Aorta (tissue), 5 donors: ENCODE measurements around the gene SMG7. TPM values are rescaled to one million over a fixed set of nuclear protein-coding genes. Genes with fewer than 3 reads are reported as not detected.

Experiments
- ATAC-seq: fragments of 200-7000 bp; cut with Tn5 transposase; one replicate; pipeline ENCODE4 v1.9.1; 2022; ENCODE audit warnings: moderate library complexity; ENCODE audit not compliant: low FRiP score
- DNase-seq, 2 donors: peaks; one replicate each; pipeline ENCODE4 v3.0.0-alpha.2; 2020
- H3K27ac ChIP-seq, 2 donors: one replicate each; pipeline ENCODE4 v1.5.1; 2013; ENCODE audit warnings: low read length in 2 of 2, mild to moderate bottlenecking in 2 of 2, moderate library complexity in 2 of 2, control low read depth in 1 of 2, inconsistent platforms in 1 of 2, low read depth in 1 of 2
- H3K27me3 ChIP-seq, 2 donors: one replicate each; pipeline ENCODE4 v1.6.1; 2013; ENCODE audit warnings: control low read depth in 1 of 2, low read length in 1 of 2, mild to moderate bottlenecking in 1 of 2, moderate library complexity in 1 of 2; ENCODE audit not compliant: insufficient read depth in 2 of 2, control insufficient read depth in 1 of 2
- H3K36me3 ChIP-seq, 2 donors: one replicate each; pipeline ENCODE4 v1.6.1; 2013; ENCODE audit warnings: control low read depth in 1 of 2, low read length in 1 of 2, mild to moderate bottlenecking in 1 of 2; ENCODE audit not compliant: insufficient read depth in 2 of 2, control insufficient read depth in 1 of 2
- H3K4me1 ChIP-seq, 2 donors: one replicate each; pipeline ENCODE4 v1.6.1; 2013; ENCODE audit warnings: low read length in 2 of 2, control low read depth in 1 of 2, mild to moderate bottlenecking in 1 of 2, moderate library complexity in 1 of 2; ENCODE audit not compliant: insufficient read depth in 2 of 2, control insufficient read depth in 1 of 2
- H3K4me3 ChIP-seq, 2 donors: one replicate each; pipeline ENCODE4 v1.5.1; 2013; ENCODE audit warnings: low read length in 2 of 2, control low read depth in 1 of 2, mild to moderate bottlenecking in 1 of 2
- H3K9me3 ChIP-seq: one replicate; pipeline ENCODE4 v1.6.1; 2013; ENCODE audit warnings: mild to moderate bottlenecking, low read length; ENCODE audit not compliant: control insufficient read depth
- WGBS, 2 donors: extraction: QIAGEN DNeasy Blood & Tissue Kit; methylation state at CpG; one replicate each; pipeline ENCODE4 v1.1.7; 2013; 5-methylcytosine and 5-hydroxymethylcytosine counted together
- intact Hi-C, 2 donors: fragments of 100-400 bp; cut with DNase I; formaldehyde crosslinking; loops; one replicate each; pipeline versions ENCODE4 v1.14.2 to v1.15.0; 2022
- polyA plus RNA-seq, 2 donors: library from polyadenylated mRNA; stranded (reverse); fragments of 200-250 nt; gene quantifications; one replicate each; pipeline ENCODE4 v1.2.3, GENCODE V29; 2013
- total RNA-seq, 2 donors: library from RNA; stranded (reverse); fragmentation: NEBNext Ultra II Directional; extraction: Animal tissue kit (Norgen Biotek cat#: 25700); gene quantifications; one replicate each; pipeline ENCODE4 v1.2.1, GENCODE V29; 2021
- donor health status: healthy with polysubstance abuse.
- donor health status: Bipolar disorder and iron deficiency.
- donor health status: DM: no; HTN: no; CAD: no.
- donor health status: DM: no; HTN: no; CAD: no.
- donor health status: DM: yes; HTN: yes; CAD: no.

Gene SMG7
- total and polyA plus RNA-seq, 4 donors, result 7.4 to 51.0 (median 24.1) TPM

- Histone ChIP-seq H3K9me3 (no peaks in the 10 kb centered on the region), H3K36me3 (peaks cover 4 to 5% of the 10 kb centered on the region in 2 donors), H3K4me1 (no peaks in the 10 kb centered on the region), H3K4me3 (no peak overlapping the region), H3K27ac (no peak overlapping the region), H3K27me3 (no peaks in the 10 kb centered on the region)
- intact Hi-C loops, result loop anchor here in 1 of 2 donors (10.0 kb wide), 1 partner anchor 278 kb away; no protein-coding TSS in a partner anchor
- DNase-seq, result no peak
- no peak for ATAC-seq
- 84 to 85% methylated on average over 7 of the region's 7 CpGs for WGBS, 2 donors
These were observed 80.1 kb downstream of the SMG7 start for GRCh38 chr1:183552441-183552840.

GRCh38 chr1:183552891-183553290 is 80.6 kb downstream of the SMG7 start:
- DNase-seq, result no peak
- Histone ChIP-seq H3K36me3 (peaks cover 4 to 5% of the 10 kb centered on the region in 2 donors), H3K27ac (no peak overlapping the region), H3K4me1 (no peaks in the 10 kb centered on the region), H3K9me3 (no peaks in the 10 kb centered on the region), H3K4me3 (no peak overlapping the region), H3K27me3 (no peaks in the 10 kb centered on the region)
- ATAC-seq, result no peak
- intact Hi-C loops, result loop anchor here in 1 of 2 donors (10.0 kb wide), 1 partner anchor 278 kb away; no protein-coding TSS in a partner anchor
- WGBS, 2 donors, result 78 to 86% methylated on average over 6 of the region's 6 CpGs

GRCh38 chr1:183553331-183553730 is 81.0 kb downstream of the SMG7 start:
- WGBS, 2 donors, result 79 to 88% methylated on average over 5 of the region's 5 CpGs
- Histone ChIP-seq H3K36me3 (peaks cover 4 to 5% of the 10 kb centered on the region in 2 donors), H3K27ac (no peak overlapping the region), H3K4me1 (no peaks in the 10 kb centered on the region), H3K9me3 (no peaks in the 10 kb centered on the region), H3K27me3 (no peaks in the 10 kb centered on the region), H3K4me3 (no peak overlapping the region)
- intact Hi-C loops, result loop anchor here in 1 of 2 donors (10.0 kb wide), 1 partner anchor 279 kb away; no protein-coding TSS in a partner anchor
- ATAC-seq, result no peak
- DNase-seq, result no peak

GRCh38 chr1:183553764-183554163 is 81.5 kb downstream of the SMG7 start:
- H3K9me3 ChIP-seq, result no peaks in the 10 kb centered on the region
- no peak overlapping the region for H3K27ac ChIP-seq
- 83 to 89% methylated on average over 3 of the region's 3 CpGs for WGBS, 2 donors
- no peak overlapping the region for H3K4me3 ChIP-seq
- ATAC-seq, result no peak
- no peaks in the 10 kb centered on the region for H3K4me1 ChIP-seq
- DNase-seq, result no peak
- peaks cover 4 to 5% of the 10 kb centered on the region in 2 donors for H3K36me3 ChIP-seq
- no peaks in the 10 kb centered on the region for H3K27me3 ChIP-seq
- intact Hi-C loops, result loop anchor here in 1 of 2 donors (10.0 kb wide), 1 partner anchor 279 kb away; no protein-coding TSS in a partner anchor

GRCh38 chr1:183554577-183554976 is 82.3 kb downstream of the SMG7 start:
- ATAC-seq, result no peak
- Histone ChIP-seq H3K4me3 (no peak overlapping the region), H3K9me3 (no peaks in the 10 kb centered on the region), H3K4me1 (no peaks in the 10 kb centered on the region), H3K27ac (no peak overlapping the region), H3K36me3 (peaks cover 4 to 5% of the 10 kb centered on the region in 2 donors), H3K27me3 (no peaks in the 10 kb centered on the region)
- WGBS, 2 donors, result 81 to 91% methylated on average over 3 of the region's 3 CpGs
- intact Hi-C loops, result loop anchor here in 1 of 2 donors (10.0 kb wide), 1 partner anchor 280 kb away; no protein-coding TSS in a partner anchor
- no peak for DNase-seq

- Histone ChIP-seq H3K4me3 (no peak overlapping the region), H3K9me3 (no peaks in the 10 kb centered on the region), H3K4me1 (no peaks in the 10 kb centered on the region), H3K27me3 (no peaks in the 10 kb centered on the region), H3K27ac (no peak overlapping the region), H3K36me3 (no peaks in the 10 kb centered on the region)
- intact Hi-C loops, result loop anchor here in 1 of 2 donors (10.0 kb wide), 1 partner anchor 284 kb away; no protein-coding TSS in a partner anchor
- no peak for DNase-seq
- ATAC-seq, result no peak
These were observed 86.8 kb downstream of the SMG7 start for GRCh38 chr1:183559061-183559460.

GRCh38 chr1:183562701-183563100 is 90.4 kb downstream of the SMG7 start:
- no peak overlapping the region for H3K4me3 ChIP-seq
- no peaks in the 10 kb centered on the region for H3K36me3 ChIP-seq
- H3K9me3 ChIP-seq, result no peaks in the 10 kb centered on the region
- intact Hi-C loops, result no loop called here
- H3K27me3 ChIP-seq, result no peaks in the 10 kb centered on the region
- no peak for ATAC-seq
- no peak overlapping the region for H3K27ac ChIP-seq
- DNase-seq, result no peak
- WGBS, 2 donors, result 18 to 37% methylated on average over 2 of the region's 2 CpGs
- H3K4me1 ChIP-seq, result no peaks in the 10 kb centered on the region

- Histone ChIP-seq H3K27ac (no peak overlapping the region), H3K36me3 (no peaks in the 10 kb centered on the region), H3K27me3 (no peaks in the 10 kb centered on the region), H3K4me1 (no peaks in the 10 kb centered on the region), H3K4me3 (no peak overlapping the region), H3K9me3 (no peaks in the 10 kb centered on the region)
- no peak for ATAC-seq
- WGBS, 2 donors, result 69% methylated on average over 4 of the region's 4 CpGs
- DNase-seq, result no peak
- intact Hi-C loops, result no loop called here
These were observed 93.0 kb downstream of the SMG7 start for GRCh38 chr1:183565261-183565660.

GRCh38 chr1:183566026-183566425 is 93.7 kb downstream of the SMG7 start:
- no peak for DNase-seq
- Histone ChIP-seq H3K27ac (no peak overlapping the region), H3K36me3 (no peaks in the 10 kb centered on the region), H3K9me3 (no peaks in the 10 kb centered on the region), H3K27me3 (no peaks in the 10 kb centered on the region), H3K4me3 (no peak overlapping the region), H3K4me1 (no peaks in the 10 kb centered on the region)
- ATAC-seq, result no peak
- intact Hi-C loops, result no loop called here
- WGBS, 2 donors, result 96 to 97% methylated on average over 2 of the region's 2 CpGs
